T-cell (primary cell): ENCODE data around the gene RTBDN. TPM values are rescaled to one million over a fixed set of nuclear protein-coding genes. Genes with fewer than 3 reads are reported as not detected.
A peak's percentile ranks its signal among the peaks of the same experiment; 100 is the strongest.

Experiments used
- ATAC-seq, 4 experiments: fragments of 200-7000 bp in 3 of 4; fragments of 150-1000 bp in 1 of 4; cut with Tn5 transposase; replicated peaks in 1 of 4; 1 replicate in 3 of 4; 2 replicates in 1 of 4; pipeline ENCODE4 v1.10.0; 2021; ENCODE audit warnings: moderate library complexity in 3 of 4, mild to moderate bottlenecking in 2 of 4, moderate number of reproducible peaks in 1 of 4
- CTCF ChIA-PET, 2 donors: fragments of 300-600 bp; sonication (Branson Sonifier 250); formaldehyde crosslinking; loops; one replicate each; lab custom pipeline; 2022; ENCODE audit warnings: antibody characterized with exemption in 2 of 2; lab: Charles Lee
- POLR2A ChIA-PET, 2 donors: fragments of 300-600 bp; sonication (Branson Sonifier 250); formaldehyde crosslinking; loops; one replicate each; lab custom pipeline; 2022; ENCODE audit warnings: antibody characterized with exemption in 2 of 2; lab: Charles Lee
- DNase-seq, 35 experiments: peaks; one replicate each; pipeline versions ENCODE4 v3.0.0 to v3.0.0-alpha.2; 2013 to 2023
- H3K27ac ChIP-seq: one replicate; pipeline ENCODE4 v1.5.1; 2013; ENCODE audit warnings: low read length
- H3K27me3 ChIP-seq, 2 experiments: replicated peaks in 1 of 2; 1 replicate in 1 of 2; 2 replicates in 1 of 2; pipeline versions ENCODE4 v1.6.1 to v1.7.0; 2013; ENCODE audit warnings: low read length in 1 of 2, mixed read lengths in 1 of 2; ENCODE audit not compliant: control insufficient read depth in 2 of 2, insufficient read depth in 2 of 2; ENCODE audit errors: extremely low read depth in 1 of 2
- H3K36me3 ChIP-seq, 2 donors: 1 replicate in 1 of 2; 2 replicates in 1 of 2; pipeline versions ENCODE4 v1.6.1 to v1.7.0; 2013; ENCODE audit warnings: low read length in 1 of 2; ENCODE audit not compliant: control insufficient read depth in 2 of 2, insufficient read depth in 1 of 2; ENCODE audit errors: extremely low read depth in 1 of 2
- H3K4me1 ChIP-seq, 2 experiments: 1 replicate in 1 of 2; 2 replicates in 1 of 2; pipeline versions ENCODE4 v1.6.1 to v1.7.0; 2013; ENCODE audit warnings: low read length in 2 of 2, mixed read lengths in 1 of 2; ENCODE audit not compliant: insufficient read depth in 2 of 2, control insufficient read depth in 1 of 2; ENCODE audit errors: extremely low read depth in 1 of 2
- H3K4me3 ChIP-seq, 2 donors: 1 replicate in 1 of 2; 2 replicates in 1 of 2; pipeline versions ENCODE4 v1.5.1 to v1.7.0; 2013; ENCODE audit warnings: mild to moderate bottlenecking in 2 of 2, low read length in 1 of 2, moderate library complexity in 1 of 2; ENCODE audit not compliant: control insufficient read depth in 1 of 2; ENCODE audit errors: extremely low read depth in 1 of 2
- H3K9me3 ChIP-seq: 2 replicates; pipeline ENCODE4 v1.7.0; 2013
- H3K27ac Mint-ChIP-seq, 2 donors: one replicate each; pipeline ENCODE4 v1.8.0; 2020 to 2021; ENCODE audit warnings: mild to moderate bottlenecking in 2 of 2, mixed read lengths in 2 of 2
- H3K27me3 Mint-ChIP-seq, 2 donors: one replicate each; pipeline ENCODE4 v1.8.0; 2021 to 2022; ENCODE audit warnings: mixed read lengths in 2 of 2
- H3K36me3 Mint-ChIP-seq: one replicate; pipeline ENCODE4 v1.8.0; 2021; ENCODE audit warnings: mixed read lengths
- H3K4me1 Mint-ChIP-seq, 3 donors: one replicate each; pipeline ENCODE4 v1.8.0; 2020 to 2022; ENCODE audit warnings: mixed read lengths in 3 of 3, mild to moderate bottlenecking in 1 of 3
- H3K4me3 Mint-ChIP-seq, 3 donors: one replicate each; pipeline ENCODE4 v1.8.0; 2020 to 2022; ENCODE audit warnings: mild to moderate bottlenecking in 3 of 3, mixed read lengths in 3 of 3, moderate library complexity in 3 of 3
- H3K9me3 Mint-ChIP-seq, 3 donors: one replicate each; pipeline ENCODE4 v1.8.0; 2020 to 2022; ENCODE audit warnings: mixed read lengths in 3 of 3
- WGBS: methylation state at CpG from one replicate; pipeline ENCODE4 v1.1.5; 2013; ENCODE audit warnings: missing lambda C conversion rate; ENCODE audit not compliant: insufficient coverage; 5-methylcytosine and 5-hydroxymethylcytosine counted together
- total RNA-seq, 35 experiments: library from RNA in 6 of 35; stranded (reverse) in 6 of 35; fragments of 120-200 nt in 1 of 35; gene quantifications; one replicate each; pipeline versions ENCODE4 v1.2.1 to v1.2.4 and lab custom pipeline; 2013 to 2026

The RTBDN gene
- total RNA-seq, 5 donors from 2014 or later (not counting 1 experiment from before 2014, with no cell fraction given): not detected

GRCh38 chr19:12867120-12868099 lies 33.0 kb upstream of the RTBDN start:
- peaks cover 5 to 12% of the 10 kb centered on the region in 2 experiments for H3K4me1 ChIP-seq
- POLR2A ChIA-PET: no interaction called here
- Mint-ChIP-seq H3K27ac (peak overlapping the region in 1 of 2 donors; percentile 81), H3K4me1 (peaks cover 10 to 13% (median 10%) of the 10 kb centered on the region in 3 donors), H3K9me3 (no peaks in the 10 kb centered on the region), H3K4me3 (peak overlapping the region; percentile 63 to 85 (median 72)), H3K36me3 (peaks cover 7% of the 10 kb centered on the region), H3K27me3 (peaks cover 0 to 11% of the 10 kb centered on the region in 2 donors)
- no peaks in the 10 kb centered on the region for H3K36me3 ChIP-seq
- H3K27ac ChIP-seq: no peak overlapping the region
- CTCF ChIA-PET: interaction anchor here in 1 of 2 donors (0.6 kb wide), 1 partner anchor 263 kb away, joined by 3 read pairs; no protein-coding TSS in a partner anchor
- peak overlapping the region; percentile 51 to 69 for H3K4me3 ChIP-seq
- WGBS: 11% methylated on average over 34 of the region's 51 CpGs
- peak; percentile 70 to 86 (median 82) for ATAC-seq
- H3K27me3 ChIP-seq: peaks cover 0 to 38% of the 10 kb centered on the region in 2 experiments
- DNase-seq: peak in 33 of 35 experiments; percentile 30 to 80 (median 53)
- no peaks in the 10 kb centered on the region for H3K9me3 ChIP-seq

GRCh38 chr19:12866416-12867119 lies 32.2 kb upstream of the RTBDN start:
- Histone ChIP-seq H3K36me3 (no peaks in the 10 kb centered on the region), H3K27ac (no peak overlapping the region), H3K4me3 (no peak overlapping the region), H3K4me1 (peaks cover 5 to 12% of the 10 kb centered on the region in 2 experiments), H3K27me3 (peaks cover 2 to 43% of the 10 kb centered on the region in 2 experiments), H3K9me3 (no peaks in the 10 kb centered on the region)
- ATAC-seq: no peak
- 95% methylated on average over 20 of the region's 29 CpGs for WGBS
- Mint-ChIP-seq H3K9me3 (no peaks in the 10 kb centered on the region), H3K36me3 (no peaks in the 10 kb centered on the region), H3K4me1 (peaks cover 8 to 13% (median 10%) of the 10 kb centered on the region in 3 donors), H3K4me3 (peak overlapping the region; percentile 17 to 85 (median 21)), H3K27me3 (peaks cover 0 to 11% of the 10 kb centered on the region in 2 donors), H3K27ac (no peak overlapping the region)
- POLR2A ChIA-PET: no interaction called here
- DNase-seq: no peak
- CTCF ChIA-PET: interaction anchor here in 1 of 2 donors (0.5 to 0.6 kb wide), 2 partner anchors 22 to 262 kb away, joined by 3 to 5 read pairs; no protein-coding TSS in a partner anchor

GRCh38 chr19:12865746-12866415 lies 31.5 kb upstream of the RTBDN start:
- ChIA-PET POLR2A (no interaction called here), CTCF (interaction anchor here in 1 of 2 donors (0.5 kb wide), 1 partner anchor 23 kb away, joined by 5 read pairs; no protein-coding TSS in a partner anchor)
- H3K27ac ChIP-seq: no peak overlapping the region
- DNase-seq: no peak
- peaks cover 5 to 12% of the 10 kb centered on the region in 2 experiments for H3K4me1 ChIP-seq
- Mint-ChIP-seq H3K27me3 (peaks cover 5 to 11% of the 10 kb centered on the region in 2 donors), H3K9me3 (no peaks in the 10 kb centered on the region), H3K36me3 (no peaks in the 10 kb centered on the region), H3K4me3 (peak overlapping the region in 1 of 3 donors; percentile 85), H3K4me1 (peaks cover 8 to 13% (median 10%) of the 10 kb centered on the region in 3 donors), H3K27ac (no peak overlapping the region)
- ATAC-seq: no peak
- 89% methylated on average over 18 of the region's 19 CpGs for WGBS
- no peaks in the 10 kb centered on the region for H3K9me3 ChIP-seq
- H3K36me3 ChIP-seq: no peaks in the 10 kb centered on the region
- no peak overlapping the region for H3K4me3 ChIP-seq
- peaks cover 2 to 46% of the 10 kb centered on the region in 2 experiments for H3K27me3 ChIP-seq

- no peak for DNase-seq
- Mint-ChIP-seq H3K27ac (no peak overlapping the region), H3K36me3 (no peaks in the 10 kb centered on the region), H3K27me3 (peaks cover 5 to 11% of the 10 kb centered on the region in 2 donors), H3K9me3 (no peaks in the 10 kb centered on the region), H3K4me1 (peaks cover 8 to 13% (median 10%) of the 10 kb centered on the region in 3 donors), H3K4me3 (no peak overlapping the region)
- no peaks in the 10 kb centered on the region for H3K36me3 ChIP-seq
- H3K27ac ChIP-seq: no peak overlapping the region
- peaks cover 2 to 50% of the 10 kb centered on the region in 2 experiments for H3K27me3 ChIP-seq
- 93% methylated on average over 27 of the region's 34 CpGs for WGBS
- peaks cover 5 to 12% of the 10 kb centered on the region in 2 experiments for H3K4me1 ChIP-seq
- ChIA-PET POLR2A (interaction anchor here in 1 of 2 donors (0.6 to 0.7 kb wide), 2 partner anchors 15 to 277 kb away, joined by 3 to 6 read pairs; no protein-coding TSS in a partner anchor), CTCF (interaction anchor here in 1 of 2 donors (0.8 kb wide), 1 partner anchor 20 kb away, joined by 3 read pairs; no protein-coding TSS in a partner anchor)
- no peaks in the 10 kb centered on the region for H3K9me3 ChIP-seq
- no peak overlapping the region for H3K4me3 ChIP-seq
- no peak for ATAC-seq
Observed at GRCh38 chr19:12864721-12865715, 30.6 kb upstream of the RTBDN start.

- Mint-ChIP-seq H3K4me3 (no peak overlapping the region), H3K9me3 (no peaks in the 10 kb centered on the region), H3K4me1 (peaks cover 8 to 13% (median 10%) of the 10 kb centered on the region in 3 donors), H3K36me3 (no peaks in the 10 kb centered on the region), H3K27me3 (peaks cover 5 to 11% of the 10 kb centered on the region in 2 donors), H3K27ac (no peak overlapping the region)
- Histone ChIP-seq H3K36me3 (no peaks in the 10 kb centered on the region), H3K4me3 (no peak overlapping the region), H3K9me3 (no peaks in the 10 kb centered on the region), H3K4me1 (peaks cover 5 to 12% of the 10 kb centered on the region in 2 experiments), H3K27ac (no peak overlapping the region), H3K27me3 (peaks cover 2 to 53% of the 10 kb centered on the region in 2 experiments)
- DNase-seq (no peak), ATAC-seq (no peak)
- ChIA-PET POLR2A (interaction anchor here in 1 of 2 donors (0.6 to 0.7 kb wide), 2 partner anchors 16 to 276 kb away, joined by 3 to 6 read pairs; no protein-coding TSS in a partner anchor), CTCF (interaction anchor here in 1 of 2 donors (0.8 kb wide), 1 partner anchor 21 kb away, joined by 3 read pairs; no protein-coding TSS in a partner anchor)
- 74% methylated on average over 3 of the region's 4 CpGs for WGBS
Observed at GRCh38 chr19:12864143-12864542, 29.8 kb upstream of the RTBDN start.
